H1 (cell line): ENCODE measurements around the gene YWHAG. TPM values are rescaled to one million over a fixed set of nuclear protein-coding genes. Genes with fewer than 3 reads are reported as not detected.

Experiments used
- CTCF ChIA-PET: fragments of 300-600 bp; sonication (Branson Sonifier 250); formaldehyde crosslinking; loops from one replicate; lab custom pipeline; 2021; ENCODE audit not compliant: partially characterized antibody; lab: Charles Lee
- POLR2A ChIA-PET: fragments of 300-600 bp; sonication (Branson Sonifier 250); formaldehyde crosslinking; loops from one replicate; lab custom pipeline; 2021; ENCODE audit warnings: inconsistent platforms; ENCODE audit not compliant: partially characterized antibody; lab: Charles Lee
- DNase-seq, 2 experiments: peaks; one replicate each; pipeline versions ENCODE4 v3.0.0 to v3.0.0-alpha.2; 2010 to 2022; ENCODE audit warnings: low spot score in 2 of 2, low read depth in 1 of 2, mixed read lengths in 1 of 2
- FAIRE-seq: peaks from 2 replicates; lab custom pipeline; 2011; peaks lifted over from hg19 to GRCh38; lab: Jason Lieb, UNC
- H2AFZ ChIP-seq: 2 replicates; pipeline ENCODE4 v1.8.1; 2012; ENCODE audit warnings: low read length, inconsistent platforms
- H2AK5ac ChIP-seq: 2 replicates; pipeline ENCODE4 v1.6.1; 2013; ENCODE audit warnings: low read depth, low read length
- H2BK120ac ChIP-seq: replicated peaks from 2 replicates; pipeline ENCODE3; 2013; ENCODE audit warnings: low read depth, low read length, inconsistent platforms
- H2BK12ac ChIP-seq: 2 replicates; pipeline ENCODE4 v1.6.1; 2013; ENCODE audit warnings: low read depth, low read length
- H2BK15ac ChIP-seq: 2 replicates; pipeline ENCODE4 v1.6.1; 2013; ENCODE audit warnings: low read length
- H2BK20ac ChIP-seq: 2 replicates; pipeline ENCODE4 v1.6.1; 2013; ENCODE audit warnings: low read length
- H2BK5ac ChIP-seq: 2 replicates; pipeline ENCODE4 v1.6.1; 2013; ENCODE audit warnings: low read depth, low read length
- H3K14ac ChIP-seq: 2 replicates; pipeline ENCODE4 v1.6.1; 2013; ENCODE audit warnings: inconsistent platforms; ENCODE audit not compliant: insufficient read length
- H3K18ac ChIP-seq: 2 replicates; pipeline ENCODE4 v1.6.1; 2013; ENCODE audit warnings: low read length; ENCODE audit errors: extremely low read depth
- H3K23ac ChIP-seq: 2 replicates; pipeline ENCODE4 v1.6.1; 2013; ENCODE audit warnings: inconsistent platforms; ENCODE audit not compliant: insufficient read length
- H3K23me2 ChIP-seq: 2 replicates; pipeline ENCODE4 v1.6.1; 2013; ENCODE audit warnings: low read depth, low read length
- H3K27ac ChIP-seq: 2 replicates; pipeline ENCODE4 v1.6.1; 2011; ENCODE audit warnings: low read depth, low read length, inconsistent platforms
- H3K27me3 ChIP-seq, 4 experiments: replicated peaks in 1 of 4; 1 replicate in 1 of 4; 2 replicates in 3 of 4; pipeline versions ENCODE4 v1.6.1 to v1.8.1; 2011 to 2013; ENCODE audit warnings: low read length in 3 of 4, mild to moderate bottlenecking in 3 of 4, inconsistent platforms in 2 of 4, mixed read lengths in 2 of 4, moderate library complexity in 1 of 4; ENCODE audit not compliant: control insufficient read depth in 3 of 4, insufficient read depth in 3 of 4; ENCODE audit errors: extremely low read depth in 1 of 4
- H3K36me3 ChIP-seq, 4 experiments: 2 replicates each; pipeline versions ENCODE4 v1.6.1 to v1.8.1; 2011 to 2013; ENCODE audit warnings: mild to moderate bottlenecking in 4 of 4, low read length in 3 of 4, moderate library complexity in 2 of 4, control low read depth in 1 of 4, inconsistent platforms in 1 of 4; ENCODE audit not compliant: insufficient read depth in 4 of 4, control insufficient read depth in 2 of 4
- H3K4ac ChIP-seq: replicated peaks from 2 replicates; pipeline ENCODE3; 2013; ENCODE audit warnings: low read length, low read depth, mixed read lengths, inconsistent platforms; ENCODE audit not compliant: insufficient read length
- H3K4me1 ChIP-seq, 4 experiments: replicated peaks in 1 of 4; 1 replicate in 1 of 4; 2 replicates in 3 of 4; pipeline versions ENCODE4 v1.6.1 to v1.8.1; 2011 to 2013; ENCODE audit warnings: low read length in 3 of 4, inconsistent platforms in 2 of 4, mixed read lengths in 1 of 4; ENCODE audit not compliant: insufficient read depth in 4 of 4, control insufficient read depth in 3 of 4
- H3K4me2 ChIP-seq, 2 experiments: 2 replicates each; pipeline versions ENCODE4 v1.6.1 to v1.8.1; 2011 to 2013; ENCODE audit warnings: low read depth in 2 of 2, low read length in 2 of 2, control low read depth in 1 of 2, inconsistent platforms in 1 of 2, mild to moderate bottlenecking in 1 of 2; ENCODE audit not compliant: insufficient read depth in 1 of 2
- H3K4me3 ChIP-seq, 4 experiments: fragments of 200-600, 300-600 bp in 1 of 4; sonication (generic), shearing (Covaris generic), sonication (Bioruptor Twin) in 1 of 4; 2 replicates each; pipeline versions ENCODE4 v1.5.1 to v1.8.1; 2011 to 2016; ENCODE audit warnings: low read length in 4 of 4, low read depth in 3 of 4, control low read depth in 2 of 4, inconsistent platforms in 2 of 4, mild to moderate bottlenecking in 2 of 4, mixed read lengths in 1 of 4, moderate library complexity in 1 of 4; ENCODE audit not compliant: insufficient read depth in 2 of 4; ENCODE audit errors: extremely low read depth in 1 of 4
- H3K56ac ChIP-seq: replicated peaks from 2 replicates; pipeline ENCODE3; 2013; ENCODE audit warnings: low read depth, mild to moderate bottlenecking, mixed read lengths, low read length, inconsistent platforms; ENCODE audit not compliant: insufficient read length
- H3K79me1 ChIP-seq: 2 replicates; pipeline ENCODE4 v1.6.1; 2013; ENCODE audit warnings: low read depth, low read length, control low read depth
- H3K79me2 ChIP-seq, 2 experiments: 2 replicates each; pipeline versions ENCODE4 v1.6.1 to v1.8.1; 2012 to 2013; ENCODE audit warnings: low read length in 2 of 2, mild to moderate bottlenecking in 2 of 2, inconsistent platforms in 1 of 2; ENCODE audit not compliant: insufficient read depth in 2 of 2, control insufficient read depth in 1 of 2
- H3K9ac ChIP-seq, 4 experiments: replicated peaks in 1 of 4; 1 replicate in 1 of 4; 2 replicates in 3 of 4; pipeline versions ENCODE4 v1.6.1 to v1.8.1; 2011 to 2013; ENCODE audit warnings: low read depth in 3 of 4, low read length in 3 of 4, control low read depth in 2 of 4, mild to moderate bottlenecking in 2 of 4, moderate library complexity in 2 of 4, inconsistent platforms in 1 of 4; ENCODE audit errors: extremely low read depth in 1 of 4
- H3K9me3 ChIP-seq, 2 experiments: 2 replicates each; pipeline versions ENCODE4 v1.6.1 to v1.8.1; 2012 to 2013; ENCODE audit warnings: mild to moderate bottlenecking in 2 of 2, moderate library complexity in 2 of 2, control low read depth in 1 of 2, inconsistent platforms in 1 of 2, low read depth in 1 of 2, low read length in 1 of 2, mixed read lengths in 1 of 2; ENCODE audit not compliant: insufficient read depth in 2 of 2
- H4K20me1 ChIP-seq, 2 experiments: replicated peaks in 1 of 2; 2 replicates each; pipeline versions ENCODE3 to v1.8.1; 2011 to 2013; ENCODE audit warnings: inconsistent platforms in 2 of 2, low read length in 2 of 2, mild to moderate bottlenecking in 1 of 2; ENCODE audit not compliant: insufficient read depth in 2 of 2, control insufficient read depth in 1 of 2
- H4K5ac ChIP-seq: 2 replicates; pipeline ENCODE4 v1.6.1; 2013; ENCODE audit warnings: low read length, low read depth, mixed read lengths, inconsistent platforms; ENCODE audit not compliant: insufficient read length
- H4K8ac ChIP-seq: 2 replicates; pipeline ENCODE4 v1.8.0; 2013; ENCODE audit warnings: mild to moderate bottlenecking, moderate library complexity, low read length, inconsistent platforms; ENCODE audit not compliant: insufficient read depth; ENCODE audit errors: extremely low read depth
- H4K91ac ChIP-seq: replicated peaks from 2 replicates; pipeline ENCODE3; 2013; ENCODE audit warnings: low read length, mixed read lengths, inconsistent platforms; ENCODE audit not compliant: insufficient read length
- ASH2L ChIP-seq: fragments of 200-600, 300-600 bp; sonication (generic); IDR thresholded peaks from one replicate; pipeline ENCODE4 v1.7.1; 2017; ENCODE audit warnings: low read length
- FOSL1 ChIP-seq: IDR thresholded peaks from 2 replicates; pipeline ENCODE4 v1.6.1; 2011; ENCODE audit warnings: mild to moderate bottlenecking, low read depth, low read length, moderate library complexity; ENCODE audit not compliant: insufficient read depth
- GTF2F1 ChIP-seq: IDR thresholded peaks from 2 replicates; pipeline ENCODE4 v1.6.1; 2012; ENCODE audit warnings: low read depth, low read length, improper control_type of control experiment, borderline replicate concordance
- JUND ChIP-seq: IDR thresholded peaks from 2 replicates; pipeline ENCODE4 v1.6.1; 2011; ENCODE audit warnings: mild to moderate bottlenecking, improper control_type of control experiment, low read length
- KDM4A ChIP-seq: IDR thresholded peaks from one replicate; pipeline ENCODE4 v1.7.1; 2012; ENCODE audit warnings: low read depth, mild to moderate bottlenecking, moderate library complexity, low read length, inconsistent platforms; ENCODE audit not compliant: severe bottlenecking
- RBBP5 ChIP-seq: IDR thresholded peaks from 2 replicates; pipeline ENCODE4 v1.7.1; 2012; ENCODE audit warnings: low read depth, mild to moderate bottlenecking, inconsistent platforms, low read length, moderate library complexity, borderline replicate concordance
- SAP30 ChIP-seq: fragments of 300-600 bp; sonication (generic); IDR thresholded peaks from 2 replicates; pipeline ENCODE4 v1.7.1; 2012; ENCODE audit warnings: low read length, moderate library complexity, mild to moderate bottlenecking, inconsistent platforms; ENCODE audit not compliant: insufficient read depth, insufficient replicate concordance
- SIX5 ChIP-seq: IDR thresholded peaks from 2 replicates; pipeline ENCODE4 v1.6.1; 2011; ENCODE audit warnings: mild to moderate bottlenecking, low read depth, low read length
- TBP ChIP-seq: IDR thresholded peaks from 2 replicates; pipeline ENCODE4 v1.6.1; 2011; ENCODE audit warnings: low read depth, low read length, improper control_type of control experiment
- TEAD4 ChIP-seq: IDR thresholded peaks from 2 replicates; pipeline ENCODE4 v1.6.1; 2012; ENCODE audit warnings: low read depth, low read length, inconsistent platforms, mixed read lengths
- WGBS, 2 experiments: shearing (Covaris generic) in 1 of 2; methylation state at CpG; one replicate each; pipeline versions ENCODE4 v1.1.6 to v1.1.7; 2013 to 2015; ENCODE audit warnings: low lambda C conversion rate in 2 of 2, mixed read lengths in 2 of 2, inconsistent platforms in 1 of 2, low coverage in 1 of 2, missing lambda C conversion rate in 1 of 2; ENCODE audit not compliant: insufficient replicate concordance in 2 of 2, insufficient coverage in 1 of 2, insufficient read length in 1 of 2; ENCODE audit errors: extremely low coverage in 1 of 2, missing lambda C conversion rate in 1 of 2; 5-methylcytosine and 5-hydroxymethylcytosine counted together
- polyA plus RNA-seq, 7 experiments: library from polyadenylated mRNA; depleted of rRNA in 3 of 7; stranded (reverse) in 5 of 7; unstranded in 2 of 7; fragments of >200 nt in 5 of 7; fragments of 200-250 nt in 2 of 7; gene quantifications; 1 replicate in 5 of 7; 2 replicates in 1 of 7; 4 replicates in 1 of 7; pipeline versions ENCODE4 v1.2.1 to v1.2.3, GENCODE V29; 2011 to 2013; ENCODE audit warnings: missing spikeins in 2 of 7, mixed read lengths in 2 of 7
- total RNA-seq: library from RNA; stranded (reverse); fragmentation: NEBNext Ultra II Directional; extraction: Animal tissue kit (Norgen Biotek cat#: 25700); gene quantifications from 2 replicates; pipeline ENCODE4 v1.2.1, GENCODE V29; 2021

The YWHAG gene
- total and polyA plus RNA-seq, 2 of the 8 experiments (the other 6 are each of a cell fraction or from before 2014, with no cell fraction given) = 57.2 to 241 TPM

DNA sequence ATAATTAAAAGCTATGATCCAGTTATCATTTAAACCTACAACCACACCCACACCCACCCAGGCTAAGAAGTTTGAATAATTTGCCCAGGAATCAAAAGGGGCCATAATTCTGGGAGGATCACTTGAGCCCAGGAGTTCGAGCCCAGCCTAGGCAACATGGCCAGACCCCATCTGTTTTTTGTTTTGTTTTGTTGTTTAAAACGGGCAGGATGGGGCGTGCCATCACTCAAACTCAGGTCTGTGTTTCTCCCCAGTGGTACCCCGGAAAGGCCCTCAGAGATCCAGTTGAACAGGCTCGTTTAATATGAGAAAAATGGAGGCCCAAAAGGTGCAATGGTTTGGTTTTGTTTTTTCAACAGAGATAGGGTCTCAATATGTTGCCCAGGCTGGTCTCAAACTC, 33.0 kb downstream of the YWHAG start:
- H2AK5ac ChIP-seq = no peak overlapping the region
- POLR2A ChIA-PET = interaction anchor here (1.6 to 5.3 kb wide), 4 partner anchors 9 to 34 kb away, joined by 3 to 33 read pairs (median 16); no protein-coding TSS in a partner anchor
- no peak overlapping the region for H3K14ac ChIP-seq
- H3K36me3 ChIP-seq = peaks cover 22 to 57% (median 47%) of the 10 kb centered on the region in 4 experiments
- no peak overlapping the region for H3K56ac ChIP-seq
- H3K9ac ChIP-seq = no peak overlapping the region
- H4K91ac ChIP-seq = no peak overlapping the region
- H4K20me1 ChIP-seq = peaks cover 24 to 33% of the 10 kb centered on the region in 2 experiments
- no peaks in the 10 kb centered on the region; a peak in 1 of 7 replicates for H3K4me1 ChIP-seq
- TF ChIP-seq FOSL1 = no peak
- TF ChIP-seq GTF2F1 = no peak
- no peak for TF ChIP-seq JUND
- no peak for TF ChIP-seq RBBP5
- TF ChIP-seq SIX5 = no peak
- no peak for TF ChIP-seq KDM4A
- no peak for TF ChIP-seq TEAD4
- TF ChIP-seq ASH2L = no peak
- TF ChIP-seq TBP = no peak
- TF ChIP-seq SAP30 = no peak
- WGBS, 2 experiments = 94% methylated on average over 5 of the region's 5 CpGs; no CpG with 5 or more reads in 1 of the 2 experiments
- H3K27ac ChIP-seq = no peak overlapping the region
- H3K4me2 ChIP-seq = no peak overlapping the region
- H3K23me2 ChIP-seq = no peaks in the 10 kb centered on the region
- no peak overlapping the region for H3K18ac ChIP-seq
- no peak overlapping the region for H2BK120ac ChIP-seq
- DNase-seq (no peak), FAIRE-seq (no peak)
- H4K8ac ChIP-seq = no peak overlapping the region
- CTCF ChIA-PET = no interaction called here
- no peaks in the 10 kb centered on the region for H3K27me3 ChIP-seq
- H3K4me3 ChIP-seq = no peak overlapping the region
- H3K79me2 ChIP-seq = peaks cover 0 to 50% of the 10 kb centered on the region in 2 experiments; a peak in 3 of 4 replicates
- no peak overlapping the region for H2BK12ac ChIP-seq
- H3K4ac ChIP-seq = no peak overlapping the region
- H4K5ac ChIP-seq = no peak overlapping the region
- no peaks in the 10 kb centered on the region; the same call in 1 of the 2 replicates for H3K79me1 ChIP-seq
- H2BK20ac ChIP-seq = no peak overlapping the region
- no peak overlapping the region for H2BK5ac ChIP-seq
- H3K9me3 ChIP-seq = no peaks in the 10 kb centered on the region
- no peak overlapping the region for H2AFZ ChIP-seq
- H3K23ac ChIP-seq = no peak overlapping the region
- no peak overlapping the region for H2BK15ac ChIP-seq
